NCI-H524 treated with DMSO at 0.1 percent for 48 hours (cell line): ENCODE measurements around the gene MACROD2.
"Not testable (repeated sequence)": the region's sequence is repeated elsewhere in the genome, so short reads cannot be mapped to it uniquely, and the experiment has no call there.

Source experiments
- DNase-seq: peaks from one replicate; lab custom pipeline; 2025; lab: John Stamatoyannopoulos, UW

MACROD2 gene

DNA sequence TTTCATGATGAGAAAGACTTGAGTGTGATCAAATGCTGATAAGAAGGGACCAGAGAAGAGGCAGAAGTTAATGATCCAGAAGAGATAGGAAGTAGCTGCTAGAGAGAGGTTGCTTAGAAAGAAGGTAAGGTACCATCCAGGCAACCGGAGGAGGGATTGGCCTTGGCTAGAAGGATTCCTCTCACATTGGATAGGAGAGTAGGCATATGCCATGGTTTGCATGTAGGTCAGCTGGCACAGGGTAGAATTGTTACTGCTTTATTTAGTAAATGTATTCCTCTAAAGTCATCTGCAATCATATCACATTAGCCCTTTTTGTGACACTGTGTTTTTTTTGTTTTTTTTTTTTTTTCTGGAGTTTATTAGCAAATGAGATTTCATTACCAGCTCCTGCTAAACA lies 923.0 kb downstream of the MACROD2 start:
- DNase-seq = no peak

DNA sequence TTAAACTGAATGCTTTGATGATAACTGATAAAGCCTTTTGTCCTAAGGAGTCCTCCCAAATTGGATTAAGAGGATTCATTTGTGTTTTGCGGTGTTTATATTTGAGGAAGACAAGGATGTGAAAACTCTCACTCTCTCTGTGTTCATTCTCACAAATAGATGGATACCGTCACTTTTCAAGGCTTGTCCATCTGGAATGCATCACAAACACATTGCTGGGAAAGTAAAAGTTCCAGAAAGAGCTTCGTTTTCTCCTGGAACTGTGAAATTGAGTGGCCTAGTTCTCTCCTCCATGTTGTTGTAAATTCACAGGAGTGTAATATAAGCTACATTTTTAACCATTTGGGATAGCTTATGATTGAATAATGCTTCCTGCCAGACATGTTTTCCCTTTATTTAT lies 923.7 kb downstream of the MACROD2 start:
- DNase-seq = no peak

GRCh38 chr20:14919501-14920081 lies 924.3 kb downstream of the MACROD2 start:
- DNase-seq = no peak

GRCh38 chr20:14921513-14921912 lies 926.2 kb downstream of the MACROD2 start:
- DNase-seq = no peak

GRCh38 chr20:14922503-14923267 lies 927.4 kb downstream of the MACROD2 start:
- DNase-seq = no peak

DNA sequence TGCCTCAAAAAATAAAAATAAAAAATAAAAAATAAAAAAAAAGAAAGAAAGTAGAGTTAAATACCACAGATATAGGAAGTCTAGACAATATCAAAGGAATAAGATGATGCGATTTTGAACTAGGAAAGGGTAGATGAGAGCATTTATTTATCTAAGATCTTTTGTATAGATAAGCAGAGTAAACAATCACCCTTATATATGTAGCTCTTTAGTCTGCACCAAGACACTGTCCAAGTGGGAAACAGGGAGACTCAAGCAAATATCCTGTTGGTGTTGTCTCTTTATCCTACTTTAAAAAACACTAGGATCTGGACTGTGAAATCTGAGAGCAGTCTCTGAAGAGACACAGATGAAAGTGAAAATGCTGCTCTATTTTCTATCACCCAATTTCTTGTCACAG lies 929.1 kb downstream of the MACROD2 start:
- no peak for DNase-seq

GRCh38 chr20:14925300-14925699 lies 930.0 kb downstream of the MACROD2 start:
- no peak for DNase-seq

- not testable (repeated sequence) for DNase-seq
Measured at GRCh38 chr20:14926436-14926835, 931.1 kb downstream of the MACROD2 start.

DNA sequence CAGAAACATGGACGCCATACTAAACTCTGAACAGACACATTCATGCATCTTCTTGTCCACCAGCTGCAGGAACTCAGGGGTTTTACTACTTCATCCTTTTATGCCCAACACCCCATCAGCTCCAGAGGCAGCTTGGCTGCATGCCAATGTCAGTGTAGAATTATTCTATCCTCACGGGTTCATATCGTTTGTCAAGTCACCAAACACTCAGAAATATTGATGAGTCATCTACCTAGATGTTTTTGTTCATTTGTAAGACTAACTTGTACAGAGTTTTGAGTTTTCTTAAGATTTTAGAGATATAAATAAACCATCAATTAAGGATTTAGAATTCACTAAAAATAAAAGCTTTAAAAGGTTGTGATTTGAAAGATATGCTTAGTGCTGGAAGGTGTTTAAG lies 932.8 kb downstream of the MACROD2 start:
- no peak for DNase-seq

- DNase-seq = no peak
Measured at GRCh38 chr20:14929388-14929787, 934.1 kb downstream of the MACROD2 start.

DNA sequence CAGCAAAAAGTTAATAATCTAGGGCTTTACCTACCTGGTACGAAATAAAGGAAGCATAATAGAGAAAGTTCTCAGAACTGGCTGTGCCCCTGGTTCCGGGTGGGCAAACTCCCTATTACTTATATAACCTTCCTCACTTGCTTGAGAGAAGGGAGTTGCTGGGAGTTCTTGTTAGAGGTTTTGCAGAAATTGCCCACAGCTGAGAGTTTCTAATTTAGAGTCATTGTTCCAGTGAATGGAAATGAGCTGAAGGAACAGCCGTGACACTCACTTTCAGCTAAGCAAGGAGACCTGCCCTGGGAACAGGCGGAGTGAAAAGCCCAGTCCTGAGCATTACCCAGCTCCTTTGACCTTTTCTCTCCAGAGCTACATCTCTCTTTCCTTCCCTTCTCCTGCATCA lies 936.7 kb downstream of the MACROD2 start:
- no peak for DNase-seq

DNA sequence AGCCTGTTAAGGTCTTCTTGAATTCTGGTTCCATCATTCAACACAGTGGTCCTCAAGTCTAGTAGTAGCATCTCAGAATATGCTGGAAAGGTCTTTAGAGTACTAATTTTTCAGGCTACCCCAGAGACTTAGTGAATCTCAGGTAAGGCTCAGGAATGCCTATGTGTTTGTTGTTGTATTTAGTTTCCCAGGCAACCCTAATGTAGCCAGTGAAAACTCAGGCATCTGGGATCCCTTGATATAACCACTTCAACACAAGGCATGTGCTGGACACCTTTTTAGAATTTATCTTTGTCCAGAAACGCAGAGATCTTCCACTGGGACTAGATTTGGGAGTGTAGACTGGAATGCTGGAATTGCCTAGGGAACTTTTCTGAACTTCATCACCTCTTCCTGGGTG lies 940.0 kb downstream of the MACROD2 start:
- no peak for DNase-seq

GRCh38 chr20:14937021-14937420 lies 941.7 kb downstream of the MACROD2 start:
- DNase-seq = no peak

DNA sequence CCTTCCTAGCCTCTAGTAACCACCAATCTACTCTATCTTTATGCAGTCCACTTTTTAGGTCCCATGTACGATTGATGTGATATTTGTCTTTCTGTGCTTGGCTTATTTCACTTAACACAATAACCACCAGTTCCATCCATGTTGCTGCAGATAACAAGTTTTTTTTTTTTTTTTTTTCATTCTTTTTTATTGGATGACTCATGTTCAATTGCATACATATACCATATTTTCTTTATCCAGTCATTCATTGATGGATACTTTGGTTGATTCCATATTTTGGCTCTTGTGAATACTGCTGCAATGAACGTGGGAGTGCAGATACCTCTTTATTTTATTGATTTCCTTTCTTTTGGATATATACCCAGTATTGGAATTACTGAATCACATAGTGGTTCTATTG lies 942.5 kb downstream of the MACROD2 start:
- DNase-seq = no peak

- no peak for DNase-seq
Measured at GRCh38 chr20:14947536-14947935, 952.2 kb downstream of the MACROD2 start.

DNA sequence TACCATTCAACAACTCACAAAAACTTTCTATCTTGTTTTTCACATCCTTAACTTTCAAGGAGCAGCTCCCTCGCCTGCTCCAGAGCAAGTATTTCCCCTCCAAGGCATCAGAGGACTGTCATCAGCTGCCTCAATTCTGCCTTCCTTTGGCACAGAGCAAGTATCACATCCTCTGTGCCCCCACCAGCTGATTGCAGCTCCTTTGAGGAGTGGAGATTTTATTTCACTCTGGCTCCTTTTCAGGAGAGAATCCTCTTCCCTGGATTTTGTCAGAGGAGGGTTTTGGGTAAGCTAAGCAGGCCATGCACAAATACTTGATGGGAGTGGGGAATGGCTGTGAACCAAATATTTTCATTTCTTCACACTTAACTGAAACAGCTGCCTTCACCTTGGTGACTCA lies 952.6 kb downstream of the MACROD2 start:
- no peak for DNase-seq

DNA sequence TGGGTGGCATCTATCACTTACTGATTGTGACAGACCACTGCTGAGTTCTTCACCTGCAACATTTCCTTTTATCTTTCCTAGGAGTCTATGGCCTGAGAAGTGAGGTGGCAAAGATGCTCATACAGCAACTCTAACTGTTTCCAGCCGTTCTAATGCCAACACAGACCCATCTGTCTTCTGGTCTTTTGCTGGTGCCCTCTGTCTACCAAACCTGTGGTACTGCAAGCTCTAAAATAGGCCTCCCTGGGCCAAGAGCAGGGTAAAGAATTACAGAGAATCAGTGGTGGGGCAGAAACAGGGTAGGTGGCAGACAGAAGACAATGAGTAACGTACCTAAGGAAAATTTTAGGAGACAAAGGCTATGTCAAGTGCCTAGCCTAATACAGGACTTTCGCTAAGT lies 953.1 kb downstream of the MACROD2 start:
- peak; percentile 8 for DNase-seq

- no peak for DNase-seq
Measured at GRCh38 chr20:14950633-14951032, 955.3 kb downstream of the MACROD2 start.

DNA sequence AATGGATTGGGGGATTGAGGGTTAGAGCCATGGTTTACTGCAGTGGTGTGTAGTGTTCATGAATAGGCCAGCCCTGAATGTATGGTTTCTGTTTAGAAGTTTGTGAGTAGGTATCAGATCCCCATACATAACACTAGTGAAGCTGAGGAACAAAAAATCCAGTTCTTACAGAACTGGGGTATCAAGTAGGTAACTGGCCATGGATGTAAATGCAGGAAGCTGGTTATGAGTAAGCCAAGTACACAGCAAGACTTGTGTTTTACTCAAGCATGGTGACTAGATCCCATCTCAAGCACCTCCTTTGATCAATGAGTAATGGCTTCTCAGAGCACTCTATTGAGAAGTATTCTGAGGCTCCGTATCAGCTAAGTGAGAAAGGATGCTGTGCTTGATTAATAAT lies 955.8 kb downstream of the MACROD2 start:
- DNase-seq = no peak

GRCh38 chr20:14951707-14952418 lies 956.5 kb downstream of the MACROD2 start:
- no peak for DNase-seq

- DNase-seq = no peak
Measured at GRCh38 chr20:14953736-14954135, 958.4 kb downstream of the MACROD2 start.

DNA sequence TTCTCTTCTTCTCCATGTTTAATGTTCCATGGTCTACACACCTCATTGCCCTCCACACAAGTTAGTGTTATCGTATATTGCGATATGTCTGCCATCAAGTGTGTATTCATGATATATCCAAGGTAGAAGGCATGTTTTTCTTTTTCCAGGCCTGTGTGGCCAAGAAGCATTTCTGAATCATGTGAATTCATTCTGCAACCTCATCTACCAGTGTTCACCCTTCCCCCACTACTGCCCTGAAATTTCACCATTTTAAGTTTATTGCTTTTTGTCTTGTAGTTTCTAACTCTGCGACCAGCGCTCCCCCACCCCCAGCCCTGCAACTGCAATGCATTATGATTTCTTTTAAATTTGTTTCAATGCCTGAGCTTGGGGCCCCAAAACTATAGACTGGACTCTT lies 960.1 kb downstream of the MACROD2 start:
- no peak for DNase-seq

GRCh38 chr20:14956026-14956425 lies 960.7 kb downstream of the MACROD2 start:
- DNase-seq = no peak
